Lower lobe of right lung (tissue), 2 donors: ENCODE data around the gene HSPA1L. TPM values are rescaled to one million over a fixed set of nuclear protein-coding genes. Genes with fewer than 3 reads are reported as not detected.

ENCODE experiments used
- ATAC-seq, 2 donors: fragments of 200-7000 bp; cut with Tn5 transposase; one replicate each; pipeline ENCODE4 v1.9.1; 2020 to 2022; ENCODE audit warnings: mild to moderate bottlenecking in 2 of 2, moderate library complexity in 2 of 2
- DNase-seq: peaks from one replicate; pipeline ENCODE4 v3.0.0-alpha.2; 2020
- H3K27ac ChIP-seq: fragments of 200-600 bp; one replicate; pipeline ENCODE4 v1.8.0; 2022
- H3K27me3 ChIP-seq: fragments of 200-600 bp; one replicate; pipeline ENCODE4 v1.8.0; 2022; ENCODE audit warnings: low read depth
- H3K36me3 ChIP-seq: fragments of 200-600 bp; one replicate; pipeline ENCODE4 v1.8.0; 2022; ENCODE audit warnings: mild to moderate bottlenecking
- H3K4me1 ChIP-seq: fragments of 200-600 bp; one replicate; pipeline ENCODE4 v1.8.0; 2022
- H3K4me3 ChIP-seq: fragments of 200-600 bp; one replicate; pipeline ENCODE4 v1.8.0; 2022; ENCODE audit warnings: mild to moderate bottlenecking
- H3K9me3 ChIP-seq: fragments of 200-600 bp; one replicate; pipeline ENCODE4 v1.8.0; 2022
- intact Hi-C: fragments of 100-400 bp; cut with DNase I; formaldehyde crosslinking; loops from one replicate; pipeline ENCODE4 v1.11.0; 2022
- total RNA-seq: library from RNA; stranded (reverse); fragmentation: NEBNext Ultra II Directional; extraction: Animal tissue kit (Norgen Biotek cat#: 25700); gene quantifications from one replicate; pipeline ENCODE4 v1.2.1, GENCODE V29; 2021
- TF ChIP-seq, protein P1 (sequence below): fragments of 200-600 bp; IDR thresholded peaks from one replicate; pipeline ENCODE4 v1.8.0; 2022; ENCODE audit warnings: antibody characterized with exemption, mild to moderate bottlenecking
- donor health status: DM: no; HTN: yes; CAD: no; lungs with severe emphysema.

Gene HSPA1L
- total RNA-seq, 1 donor from 2014 or later, result 2.5 TPM

DNA sequence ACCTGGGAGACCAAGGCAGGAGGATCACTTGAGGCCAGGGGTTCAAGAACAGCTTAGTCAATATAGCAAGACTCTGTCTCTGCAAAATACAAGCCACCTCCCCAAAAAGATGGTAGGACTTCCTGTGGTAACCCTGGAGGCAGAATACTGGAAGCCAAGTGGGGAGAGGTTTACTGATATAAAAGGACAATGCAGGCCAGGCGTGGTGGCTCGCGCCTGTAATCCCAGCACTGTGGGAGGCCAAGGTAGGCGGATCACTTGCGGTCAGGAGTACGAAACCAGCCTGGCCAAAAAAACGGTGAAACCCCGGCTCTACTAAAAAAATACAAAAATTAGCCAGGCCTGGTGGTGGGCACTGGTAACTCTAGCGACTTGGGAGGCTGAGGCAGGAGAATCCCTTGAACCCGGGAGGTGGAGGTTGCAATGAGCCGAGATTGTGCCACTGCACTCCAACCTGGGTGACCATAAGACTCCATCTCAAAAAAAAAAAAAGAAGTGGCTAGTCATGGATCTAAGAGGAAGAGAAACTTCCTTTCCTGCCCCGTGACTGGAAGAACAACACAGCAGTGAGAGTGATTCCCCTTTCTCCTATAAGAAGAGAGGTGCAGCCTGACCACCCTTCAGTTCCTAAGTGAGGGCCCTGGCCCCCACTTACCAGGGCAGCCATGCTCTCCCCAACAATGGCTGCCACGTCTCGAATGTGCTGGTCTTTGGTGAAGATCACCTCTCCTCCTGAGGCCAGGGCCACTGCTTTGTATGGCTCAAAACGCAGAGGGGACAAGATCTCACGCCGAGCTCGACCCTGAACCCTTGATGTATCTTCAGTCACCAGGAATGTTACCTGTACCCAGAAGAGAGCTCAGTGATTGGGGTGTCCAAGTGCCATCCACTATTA, 46.5 kb downstream of the HSPA1L start:
- Histone ChIP-seq H3K27me3 (no peaks in the 10 kb centered on the region), H3K36me3 (no peaks in the 10 kb centered on the region), H3K4me3 (no peak overlapping the region), H3K4me1 (peaks cover 17% of the 10 kb centered on the region), H3K9me3 (no peaks in the 10 kb centered on the region), H3K27ac (peak overlapping the region; percentile 36)
- TF ChIP-seq, protein P1, sequence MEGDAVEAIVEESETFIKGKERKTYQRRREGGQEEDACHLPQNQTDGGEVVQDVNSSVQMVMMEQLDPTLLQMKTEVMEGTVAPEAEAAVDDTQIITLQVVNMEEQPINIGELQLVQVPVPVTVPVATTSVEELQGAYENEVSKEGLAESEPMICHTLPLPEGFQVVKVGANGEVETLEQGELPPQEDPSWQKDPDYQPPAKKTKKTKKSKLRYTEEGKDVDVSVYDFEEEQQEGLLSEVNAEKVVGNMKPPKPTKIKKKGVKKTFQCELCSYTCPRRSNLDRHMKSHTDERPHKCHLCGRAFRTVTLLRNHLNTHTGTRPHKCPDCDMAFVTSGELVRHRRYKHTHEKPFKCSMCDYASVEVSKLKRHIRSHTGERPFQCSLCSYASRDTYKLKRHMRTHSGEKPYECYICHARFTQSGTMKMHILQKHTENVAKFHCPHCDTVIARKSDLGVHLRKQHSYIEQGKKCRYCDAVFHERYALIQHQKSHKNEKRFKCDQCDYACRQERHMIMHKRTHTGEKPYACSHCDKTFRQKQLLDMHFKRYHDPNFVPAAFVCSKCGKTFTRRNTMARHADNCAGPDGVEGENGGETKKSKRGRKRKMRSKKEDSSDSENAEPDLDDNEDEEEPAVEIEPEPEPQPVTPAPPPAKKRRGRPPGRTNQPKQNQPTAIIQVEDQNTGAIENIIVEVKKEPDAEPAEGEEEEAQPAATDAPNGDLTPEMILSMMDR, result no peak
- DNase-seq (no peak), ATAC-seq (peak; percentile 40 to 54)
- intact Hi-C loops, result no loop called here

- no peaks in the 10 kb centered on the region for H3K36me3 ChIP-seq
- TF ChIP-seq, protein P1, result no peak
- ATAC-seq, result no peak
- H3K4me3 ChIP-seq, result no peak overlapping the region
- no peak for DNase-seq
- no peaks in the 10 kb centered on the region for H3K27me3 ChIP-seq
- H3K9me3 ChIP-seq, result no peaks in the 10 kb centered on the region
- no peak overlapping the region for H3K27ac ChIP-seq
- peaks cover 17% of the 10 kb centered on the region for H3K4me1 ChIP-seq
- intact Hi-C loops, result no loop called here
Observed at GRCh38 chr6:31767096-31767645, 47.9 kb downstream of the HSPA1L start.

DNA sequence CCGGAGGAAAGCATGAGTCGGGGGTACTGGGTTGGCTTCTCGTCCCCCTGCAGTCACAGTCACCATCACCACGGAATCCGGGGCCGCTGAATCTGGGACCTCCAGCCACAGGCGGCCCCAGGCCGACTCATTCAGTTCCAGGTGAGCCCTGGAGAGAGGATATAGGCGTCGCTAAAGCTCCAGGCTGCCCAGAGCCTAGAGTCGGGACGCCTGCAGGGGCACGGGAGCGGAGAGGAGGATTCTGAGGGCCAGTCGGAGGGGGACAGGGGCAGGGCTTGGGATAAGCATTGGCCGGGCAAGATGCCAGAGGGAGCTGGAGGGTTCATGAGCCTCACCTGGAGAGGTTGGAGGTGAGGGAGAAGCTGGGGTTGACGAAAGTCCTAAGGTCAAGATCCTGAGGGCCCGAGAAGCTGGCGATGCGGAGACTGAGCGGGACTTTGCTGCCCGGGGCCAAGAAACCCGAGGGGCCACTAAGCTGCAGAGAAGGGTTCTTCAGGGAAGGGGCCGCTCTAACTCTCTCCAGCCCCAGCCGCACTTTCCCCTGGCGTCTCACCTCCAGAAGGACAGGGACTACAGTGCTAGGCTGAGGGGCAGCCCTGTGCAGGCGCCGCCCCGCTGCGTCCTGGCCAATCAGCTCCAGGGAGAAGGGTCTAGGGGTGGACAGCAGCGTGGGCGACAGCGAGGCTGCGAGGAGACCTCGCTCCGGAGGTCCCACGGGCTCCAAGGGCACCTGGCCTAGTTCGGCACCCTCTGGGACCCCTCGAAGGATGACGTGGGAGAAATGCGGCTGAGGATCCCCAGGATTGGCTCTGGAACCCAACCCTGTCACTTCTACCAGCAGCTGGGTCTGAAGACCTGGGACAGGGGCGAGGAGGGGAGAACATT, 48.9 kb downstream of the HSPA1L start:
- peak in 1 of 2 donors; percentile 27 for ATAC-seq
- DNase-seq, result no peak

GRCh38 chr6:31765559-31765909, 49.5 kb downstream of the HSPA1L start:
- Histone ChIP-seq H3K4me3 (no peak overlapping the region), H3K27ac (no peak overlapping the region), H3K27me3 (no peaks in the 10 kb centered on the region), H3K9me3 (no peaks in the 10 kb centered on the region), H3K4me1 (peaks cover 17% of the 10 kb centered on the region), H3K36me3 (no peaks in the 10 kb centered on the region)
- intact Hi-C loops, result no loop called here
- DNase-seq (no peak), ATAC-seq (no peak)
- TF ChIP-seq, protein P1, result no peak

More for the DNA sequence above, 48.9 kb downstream of the HSPA1L start:
- no peak overlapping the region for H3K27ac ChIP-seq
- TF ChIP-seq, protein P1, result no peak
- no peaks in the 10 kb centered on the region for H3K27me3 ChIP-seq
- H3K4me3 ChIP-seq, result peak overlapping the region; percentile 27
- no peaks in the 10 kb centered on the region for H3K36me3 ChIP-seq
- H3K4me1 ChIP-seq, result peaks cover 17% of the 10 kb centered on the region
- intact Hi-C loops, result no loop called here
- no peaks in the 10 kb centered on the region for H3K9me3 ChIP-seq

GRCh38 chr6:31764198-31764597, 50.9 kb downstream of the HSPA1L start:
- intact Hi-C loops, result no loop called here
- TF ChIP-seq, protein P1, result no peak
- Histone ChIP-seq H3K27me3 (no peaks in the 10 kb centered on the region), H3K36me3 (no peaks in the 10 kb centered on the region), H3K4me1 (peaks cover 9% of the 10 kb centered on the region), H3K4me3 (no peak overlapping the region), H3K27ac (no peak overlapping the region), H3K9me3 (no peaks in the 10 kb centered on the region)
- DNase-seq (no peak), ATAC-seq (no peak)
